ENCODE measurements around the gene CREBZF. TPM values are rescaled to one million over a fixed set of nuclear protein-coding genes. Genes with fewer than 3 reads are reported as not detected.

The CREBZF gene
- total RNA-seq, 5 donors from 2014 or later (not counting 1 experiment from before 2014, with no cell fraction given): 58.8 to 93.6 (median 86.5) TPM

GRCh38 chr11:85643191-85643614, 21.7 kb downstream of the CREBZF start:
- H3K4me3 ChIP-seq (ENCODE audit: control insufficient read depth in 1 of 2, extremely low read depth in 1 of 2, low read length in 1 of 2): no peak overlapping the region
- H3K36me3 ChIP-seq (ENCODE audit: control insufficient read depth in 2 of 2, extremely low read depth in 1 of 2, insufficient read depth in 1 of 2, low read length in 1 of 2): no peaks in the 10 kb centered on the region
- no peaks in the 10 kb centered on the region for H3K9me3 ChIP-seq
- Mint-ChIP-seq H3K27ac (no peak overlapping the region), H3K36me3 (peaks cover 6% of the 10 kb centered on the region), H3K9me3 (no peaks in the 10 kb centered on the region), H3K4me3 (no peak overlapping the region), H3K27me3 (peaks cover 11 to 27% of the 10 kb centered on the region in 2 donors), H3K4me1 (peaks cover 7 to 12% (median 11%) of the 10 kb centered on the region in 3 donors)
- ATAC-seq (replicated peaks in 1 of 4) (no peak), DNase-seq (no peak)
- H3K4me1 ChIP-seq (ENCODE audit: control insufficient read depth in 1 of 2, extremely low read depth in 1 of 2, insufficient read depth in 2 of 2, low read length in 2 of 2): peaks cover 8 to 12% of the 10 kb centered on the region in 2 experiments
- no peak overlapping the region for H3K27ac ChIP-seq (ENCODE audit: low read length)
- CTCF ChIA-PET: no interaction called here
- WGBS (ENCODE audit: insufficient coverage): 50% methylated on average over 1 of the region's 2 CpGs
- peaks cover 2 to 4% of the 10 kb centered on the region in 2 experiments for H3K27me3 ChIP-seq (replicated peaks in 1 of 2; ENCODE audit: control insufficient read depth in 2 of 2, extremely low read depth in 1 of 2, insufficient read depth in 2 of 2, low read length in 1 of 2)
- POLR2A ChIA-PET: no interaction called here

GRCh38 chr11:85634747-85635146, 30.2 kb downstream of the CREBZF start:
- no CpG with 5 or more reads among the region's 3 CpGs for WGBS (ENCODE audit: insufficient coverage)
- ATAC-seq (replicated peaks in 1 of 4) (no peak), DNase-seq (no peak)
- Histone ChIP-seq H3K27me3 (replicated peaks in 1 of 2; ENCODE audit: control insufficient read depth in 2 of 2, extremely low read depth in 1 of 2, insufficient read depth in 2 of 2, low read length in 1 of 2) (no peaks in the 10 kb centered on the region), H3K4me1 (ENCODE audit: control insufficient read depth in 1 of 2, extremely low read depth in 1 of 2, insufficient read depth in 2 of 2, low read length in 2 of 2) (peaks cover 0 to 2% of the 10 kb centered on the region in 2 experiments), H3K9me3 (no peaks in the 10 kb centered on the region), H3K4me3 (ENCODE audit: control insufficient read depth in 1 of 2, extremely low read depth in 1 of 2, low read length in 1 of 2) (no peak overlapping the region), H3K27ac (ENCODE audit: low read length) (no peak overlapping the region), H3K36me3 (ENCODE audit: control insufficient read depth in 2 of 2, extremely low read depth in 1 of 2, insufficient read depth in 1 of 2, low read length in 1 of 2) (peaks cover 15 to 29% of the 10 kb centered on the region in 2 donors)
- Mint-ChIP-seq H3K4me1 (peaks cover under 1 to 15% (median 11%) of the 10 kb centered on the region in 3 donors), H3K36me3 (peaks cover 40% of the 10 kb centered on the region), H3K9me3 (no peaks in the 10 kb centered on the region), H3K27ac (no peak overlapping the region), H3K27me3 (no peaks in the 10 kb centered on the region), H3K4me3 (no peak overlapping the region)
- ChIA-PET POLR2A (interaction anchor here in 1 of 2 donors (1.0 kb wide), 1 partner anchor 13 kb away, joined by 3 read pairs; the partner anchor contains the start of gene TMEM126A), CTCF (interaction anchor here in 1 of 2 donors (0.6 kb wide), 1 partner anchor 549 kb away, joined by 3 read pairs; no protein-coding TSS in a partner anchor)

GRCh38 chr11:85628771-85629341, 36.1 kb downstream of the CREBZF start:
- CTCF ChIA-PET: interaction anchor here in 1 of 2 donors (0.8 to 3.3 kb wide), 4 partner anchors 19 to 663 kb away, joined by 3 to 21 read pairs (median 3); partner anchors contain the start of gene TMEM126A
- peaks cover 44 to 48% (median 44%) of the 10 kb centered on the region in 3 donors for H3K4me1 Mint-ChIP-seq
- H3K36me3 Mint-ChIP-seq: peaks cover 16% of the 10 kb centered on the region
- DNase-seq: no peak
- no peaks in the 10 kb centered on the region for H3K9me3 Mint-ChIP-seq
- peak overlapping the region; percentile 95 to 98 (median 96) for H3K4me3 Mint-ChIP-seq
- Histone ChIP-seq H3K27ac (ENCODE audit: low read length) (peak overlapping the region; percentile 64), H3K36me3 (ENCODE audit: control insufficient read depth in 2 of 2, extremely low read depth in 1 of 2, insufficient read depth in 1 of 2, low read length in 1 of 2) (peaks cover 6 to 8% of the 10 kb centered on the region in 2 donors), H3K9me3 (no peaks in the 10 kb centered on the region), H3K4me1 (ENCODE audit: control insufficient read depth in 1 of 2, extremely low read depth in 1 of 2, insufficient read depth in 2 of 2, low read length in 2 of 2) (peaks cover 16 to 18% of the 10 kb centered on the region in 2 experiments), H3K27me3 (replicated peaks in 1 of 2; ENCODE audit: control insufficient read depth in 2 of 2, extremely low read depth in 1 of 2, insufficient read depth in 2 of 2, low read length in 1 of 2) (no peaks in the 10 kb centered on the region), H3K4me3 (ENCODE audit: control insufficient read depth in 1 of 2, extremely low read depth in 1 of 2, low read length in 1 of 2) (peak overlapping the region; percentile 92 to 98)
- peak overlapping the region; percentile 95 to 98 for H3K27ac Mint-ChIP-seq
- H3K27me3 Mint-ChIP-seq: no peaks in the 10 kb centered on the region
- POLR2A ChIA-PET: interaction anchor here (0.8 to 2.8 kb wide), 5 partner anchors 19 to 35 kb away, joined by 3 to 13 read pairs (median 6); partner anchors contain the start of genes TMEM126A (in 2 of the 2) and CREBZF (in 1 of the 2)
- peak; percentile 3 to 19 (median 7) for ATAC-seq (replicated peaks in 1 of 4)
- 0% methylated on average over 1 of the region's 13 CpGs for WGBS (ENCODE audit: insufficient coverage)

GRCh38 chr11:85627998-85628770, 36.7 kb downstream of the CREBZF start, which contains the start of gene TMEM126B:
TMEM126B (plus strand) TSS chr11:85628593; CDS start chr11:85628608, 15 bp downstream.
- peaks cover 6 to 8% of the 10 kb centered on the region in 2 donors for H3K36me3 ChIP-seq (ENCODE audit: control insufficient read depth in 2 of 2, extremely low read depth in 1 of 2, insufficient read depth in 1 of 2, low read length in 1 of 2)
- ATAC-seq (replicated peaks in 1 of 4): peak; percentile 97 to 99 (median 99)
- peak within 1 kb of the TSS; percentile 92 to 98 for H3K4me3 ChIP-seq (ENCODE audit: control insufficient read depth in 1 of 2, extremely low read depth in 1 of 2, low read length in 1 of 2)
- peaks cover 16 to 18% of the 10 kb centered on the region in 2 experiments for H3K4me1 ChIP-seq (ENCODE audit: control insufficient read depth in 1 of 2, extremely low read depth in 1 of 2, insufficient read depth in 2 of 2, low read length in 2 of 2)
- WGBS (ENCODE audit: insufficient coverage): 1% methylated on average over 37 of the region's 41 CpGs
- Mint-ChIP-seq H3K36me3 (peaks cover 13% of the 10 kb centered on the region), H3K27ac (peak within 1 kb of the TSS; percentile 95 to 98), H3K27me3 (no peaks in the 10 kb centered on the region), H3K9me3 (no peaks in the 10 kb centered on the region), H3K4me1 (peaks cover 44 to 48% (median 44%) of the 10 kb centered on the region in 3 donors), H3K4me3 (peak within 1 kb of the TSS; percentile 95 to 98 (median 96))
- POLR2A ChIA-PET: interaction anchor here (0.5 to 2.8 kb wide), 8 partner anchors 19 to 441 kb away, joined by 3 to 13 read pairs (median 5); partner anchors contain the start of genes TMEM126A (in 2 of the 2), CREBZF (in 1 of the 2) and PICALM (in 1 of the 2)
- no peaks in the 10 kb centered on the region for H3K9me3 ChIP-seq
- DNase-seq: peak; percentile 89 to 98 (median 96)
- H3K27ac ChIP-seq (ENCODE audit: low read length): peak within 1 kb of the TSS; percentile 80
- CTCF ChIA-PET: interaction anchor here in 1 of 2 donors (0.8 to 3.3 kb wide), 6 partner anchors 20 to 664 kb away, joined by 3 to 21 read pairs (median 3); partner anchors contain the start of genes EED and TMEM126A
- no peaks in the 10 kb centered on the region for H3K27me3 ChIP-seq (replicated peaks in 1 of 2; ENCODE audit: control insufficient read depth in 2 of 2, extremely low read depth in 1 of 2, insufficient read depth in 2 of 2, low read length in 1 of 2)

- peak within 1 kb of the TSS; percentile 92 to 98 for H3K4me3 ChIP-seq (ENCODE audit: control insufficient read depth in 1 of 2, extremely low read depth in 1 of 2, low read length in 1 of 2)
Measured at GRCh38 chr11:85627332-85627997, 37.5 kb downstream of the CREBZF start, which contains the start of gene DLG2. DLG2 (minus strand) TSS chr11:85627344.

More at GRCh38 chr11:85627332-85627997, 37.5 kb downstream of the CREBZF start, which contains the start of gene DLG2:
- Histone ChIP-seq H3K36me3 (ENCODE audit: control insufficient read depth in 2 of 2, extremely low read depth in 1 of 2, insufficient read depth in 1 of 2, low read length in 1 of 2) (peaks cover 6 to 8% of the 10 kb centered on the region in 2 donors), H3K27me3 (replicated peaks in 1 of 2; ENCODE audit: control insufficient read depth in 2 of 2, extremely low read depth in 1 of 2, insufficient read depth in 2 of 2, low read length in 1 of 2) (no peaks in the 10 kb centered on the region), H3K4me1 (ENCODE audit: control insufficient read depth in 1 of 2, extremely low read depth in 1 of 2, insufficient read depth in 2 of 2, low read length in 2 of 2) (peaks cover 16 to 18% of the 10 kb centered on the region in 2 experiments), H3K9me3 (no peaks in the 10 kb centered on the region), H3K27ac (ENCODE audit: low read length) (peak within 1 kb of the TSS; percentile 80)
- POLR2A ChIA-PET: interaction anchor here (0.5 to 2.8 kb wide), 8 partner anchors 20 to 441 kb away, joined by 3 to 13 read pairs (median 6); partner anchors contain the start of genes TMEM126A (in 2 of the 2), CREBZF (in 1 of the 2) and PICALM (in 1 of the 2)
- Mint-ChIP-seq H3K4me1 (peaks cover 44 to 48% (median 44%) of the 10 kb centered on the region in 3 donors), H3K27me3 (no peaks in the 10 kb centered on the region), H3K36me3 (peaks cover 9% of the 10 kb centered on the region), H3K27ac (peak within 1 kb of the TSS; percentile 95 to 98), H3K4me3 (peak within 1 kb of the TSS; percentile 95 to 98 (median 96)), H3K9me3 (no peaks in the 10 kb centered on the region)
- ATAC-seq (replicated peaks in 1 of 4): peak in 3 of 4 experiments; percentile 3 to 5 (median 5)
- 0% methylated on average over 9 of the region's 23 CpGs for WGBS (ENCODE audit: insufficient coverage)
- peak in 9 of 35 experiments; percentile 4 to 40 (median 10) for DNase-seq
- CTCF ChIA-PET: interaction anchor here in 1 of 2 donors (0.8 to 3.3 kb wide), 4 partner anchors 20 to 617 kb away, joined by 3 to 21 read pairs (median 4); partner anchors contain the start of genes EED and TMEM126A
